ENCODE results near the gene DDX6.
"Not testable (repeated sequence)": the region's sequence is repeated elsewhere in the genome, so short reads cannot be mapped to it uniquely, and the experiment has no call there.

DDX6 gene

DNA sequence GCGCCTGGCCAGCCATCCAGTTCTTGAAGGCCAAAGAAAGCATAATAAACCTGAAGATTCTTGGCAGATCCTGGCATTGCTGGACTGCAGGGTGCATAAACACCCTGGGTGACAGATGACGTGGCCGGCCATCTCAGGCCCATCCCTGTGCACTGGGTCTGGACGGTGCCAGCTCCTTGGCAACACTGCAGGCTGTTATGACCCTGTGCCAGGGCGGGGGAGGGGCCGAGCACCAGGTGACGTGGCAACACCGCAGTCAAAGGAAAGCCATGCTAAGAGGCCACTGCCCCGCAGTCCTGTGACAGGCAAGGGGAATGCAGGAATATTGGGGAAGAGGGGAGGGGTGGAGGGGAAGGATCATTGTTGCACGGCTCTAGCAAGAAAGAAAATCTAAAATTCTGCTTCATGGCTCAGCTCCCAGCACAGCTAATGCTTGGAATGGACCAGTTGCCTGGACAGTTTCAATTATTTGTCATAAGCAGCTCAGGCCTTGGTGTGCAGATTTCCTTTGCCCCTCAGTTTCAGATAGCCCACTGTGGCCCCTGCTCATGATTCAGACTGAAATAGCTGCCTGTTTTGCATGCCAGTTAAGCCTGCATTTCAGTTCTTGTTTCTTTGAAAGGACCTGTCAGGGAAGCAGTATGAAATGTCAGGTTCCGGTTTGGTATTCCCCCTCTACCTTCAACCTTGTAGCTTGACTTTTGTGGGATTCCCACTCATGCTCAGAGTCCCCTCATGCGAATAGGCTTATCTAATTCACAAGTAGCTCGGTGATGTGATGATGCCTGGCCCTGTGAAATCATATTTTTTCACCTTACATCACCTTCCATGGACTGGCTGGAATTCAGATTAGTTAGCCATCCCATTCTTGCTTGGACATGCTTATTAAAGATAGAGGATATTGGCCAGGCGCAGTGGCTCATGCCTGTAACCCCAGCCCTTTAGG, 29.7 kb upstream of the DDX6 start:
- no peaks in the 10 kb centered on the region for H3K36me3 ChIP-seq (ENCODE audit: control insufficient read depth in 4 of 4, insufficient read depth in 4 of 4, low read length in 3 of 4)
- WGBS (ENCODE audit: insufficient coverage), result 88% methylated on average over 12 of the region's 14 CpGs
- peak; percentile 22 to 53 (median 25) for DNase-seq
- H3K27ac ChIP-seq (ENCODE audit: insufficient read depth in 1 of 2, low read depth in 1 of 2, low read length in 2 of 2, poor library complexity in 1 of 2, severe bottlenecking in 2 of 2), result no peak overlapping the region
- no peaks in the 10 kb centered on the region for H3K9me3 ChIP-seq (ENCODE audit: control extremely low read depth in 1 of 5, control insufficient read depth in 4 of 5, insufficient read depth in 2 of 5, low read depth in 1 of 5, low read length in 4 of 5)
- POLR2A ChIA-PET, result interaction anchor here (0.6 kb wide), 1 partner anchor 29 kb away, joined by 3 read pairs; no protein-coding TSS in a partner anchor
- no peak overlapping the region for H3K4me3 ChIP-seq (ENCODE audit: control insufficient read depth in 1 of 7, extremely low read depth in 1 of 7, insufficient read depth in 4 of 7, low read depth in 2 of 7, low read length in 6 of 7)
- CTCF ChIA-PET, result interaction anchor here (1.1 kb wide), 1 partner anchor 11 kb away, joined by 3 read pairs; no protein-coding TSS in a partner anchor
- peaks cover 0 to 6% (median 0%) of the 10 kb centered on the region in 4 experiments for H3K4me1 ChIP-seq (ENCODE audit: control extremely low read depth in 1 of 4, control insufficient read depth in 4 of 4, insufficient read depth in 4 of 4, low read length in 3 of 4)
- no peaks in the 10 kb centered on the region for H3K27me3 ChIP-seq (replicated peaks in 2 of 5; ENCODE audit: control insufficient read depth in 4 of 5, insufficient read depth in 5 of 5, low read length in 4 of 5)

DNA sequence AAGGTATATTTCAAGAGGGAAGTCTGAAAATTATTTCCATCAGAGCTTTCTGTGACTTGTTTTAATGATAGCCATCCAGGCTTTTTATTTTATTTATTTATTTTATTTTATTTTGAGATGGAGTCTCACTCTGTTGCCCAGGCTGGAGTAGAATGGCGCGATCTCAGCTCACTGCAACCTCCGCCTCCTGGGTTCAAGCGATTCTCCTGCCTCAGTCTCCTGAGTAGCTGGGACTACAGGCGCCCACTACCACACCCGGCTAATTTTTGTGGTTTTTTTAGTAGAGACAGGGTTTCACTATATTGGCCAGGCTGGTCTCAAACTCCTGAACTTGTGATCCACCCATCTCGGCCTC, 29.0 kb upstream of the DDX6 start:
- H3K4me1 ChIP-seq (ENCODE audit: control extremely low read depth in 1 of 4, control insufficient read depth in 4 of 4, insufficient read depth in 4 of 4, low read length in 3 of 4); H3K36me3 ChIP-seq (ENCODE audit: control insufficient read depth in 4 of 4, insufficient read depth in 4 of 4, low read length in 3 of 4); H3K27me3 ChIP-seq (replicated peaks in 2 of 5; ENCODE audit: control insufficient read depth in 4 of 5, insufficient read depth in 5 of 5, low read length in 4 of 5); H3K27ac ChIP-seq (ENCODE audit: insufficient read depth in 1 of 2, low read depth in 1 of 2, low read length in 2 of 2, poor library complexity in 1 of 2, severe bottlenecking in 2 of 2); POLR2A ChIA-PET; H3K4me3 ChIP-seq (ENCODE audit: control insufficient read depth in 1 of 7, extremely low read depth in 1 of 7, insufficient read depth in 4 of 7, low read depth in 2 of 7, low read length in 6 of 7); DNase-seq; H3K9me3 ChIP-seq (ENCODE audit: control extremely low read depth in 1 of 5, control insufficient read depth in 4 of 5, insufficient read depth in 2 of 5, low read depth in 1 of 5, low read length in 4 of 5): not testable (repeated sequence)
- WGBS (ENCODE audit: insufficient coverage), result 100% methylated on average over 6 of the region's 7 CpGs
- CTCF ChIA-PET, result interaction anchor here (1.1 kb wide), 1 partner anchor 12 kb away, joined by 3 read pairs; no protein-coding TSS in a partner anchor

DNA sequence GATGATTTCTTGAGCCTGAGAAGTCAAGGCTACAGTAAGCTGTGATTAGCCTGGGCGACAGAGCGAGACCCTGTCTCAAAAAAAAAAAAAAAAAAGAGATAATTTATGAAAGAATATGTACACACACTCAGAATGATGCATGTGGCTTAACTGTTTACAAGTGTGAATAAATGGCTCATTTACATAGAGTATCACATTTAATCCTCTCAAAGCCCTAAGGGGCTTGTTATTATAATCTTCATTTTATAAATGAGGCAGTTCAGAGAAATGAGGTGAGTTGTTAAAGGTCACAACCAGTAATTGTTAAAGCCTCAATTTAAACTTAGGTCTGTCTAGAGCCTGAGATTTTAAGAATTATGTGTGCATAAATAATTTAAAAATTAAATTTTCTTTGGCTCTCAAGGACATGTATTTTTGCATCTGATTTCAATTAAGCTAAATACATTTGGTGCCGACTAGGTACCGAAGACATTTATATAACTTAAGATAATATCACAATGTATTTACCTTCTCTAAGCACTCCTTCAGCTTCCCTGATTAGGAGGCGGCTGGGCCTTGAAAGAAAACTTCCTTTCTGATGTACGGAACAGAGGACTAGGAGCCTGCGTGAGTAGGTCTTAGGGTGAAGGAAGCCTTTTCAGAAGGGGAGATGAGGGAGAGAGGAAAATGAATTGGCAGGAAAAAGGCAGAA, 28.5 kb upstream of the DDX6 start:
- Histone ChIP-seq H3K4me3 (ENCODE audit: control insufficient read depth in 1 of 7, extremely low read depth in 1 of 7, insufficient read depth in 4 of 7, low read depth in 2 of 7, low read length in 6 of 7) (no peak overlapping the region), H3K36me3 (ENCODE audit: control insufficient read depth in 4 of 4, insufficient read depth in 4 of 4, low read length in 3 of 4) (no peaks in the 10 kb centered on the region)
- 92% methylated on average over 4 of the region's 7 CpGs for WGBS (ENCODE audit: insufficient coverage)

DNA sequence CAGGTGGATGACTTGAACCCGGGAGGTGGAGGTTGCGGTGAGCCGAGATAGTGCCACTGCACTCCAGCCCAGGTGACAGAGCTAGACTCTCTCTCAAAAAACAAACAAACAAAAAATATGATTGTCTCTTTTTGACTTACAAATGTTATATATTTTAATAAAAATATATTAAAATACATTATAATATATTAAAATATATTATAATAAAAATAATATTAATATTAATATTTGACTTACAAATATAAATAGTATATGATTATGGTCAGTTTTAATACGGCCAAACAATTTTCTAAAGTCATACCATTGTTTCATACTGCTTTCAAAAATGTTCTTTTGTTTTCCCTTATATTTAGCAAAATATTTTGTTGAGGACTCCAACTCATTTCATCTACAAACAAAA, 27.2 kb upstream of the DDX6 start:
- Histone ChIP-seq H3K4me3 (ENCODE audit: control insufficient read depth in 1 of 7, extremely low read depth in 1 of 7, insufficient read depth in 4 of 7, low read depth in 2 of 7, low read length in 6 of 7) (no peak overlapping the region), H3K27me3 (replicated peaks in 2 of 5; ENCODE audit: control insufficient read depth in 4 of 5, insufficient read depth in 5 of 5, low read length in 4 of 5) (no peaks in the 10 kb centered on the region), H3K9me3 (ENCODE audit: control extremely low read depth in 1 of 5, control insufficient read depth in 4 of 5, insufficient read depth in 2 of 5, low read depth in 1 of 5, low read length in 4 of 5) (no peaks in the 10 kb centered on the region), H3K36me3 (ENCODE audit: control insufficient read depth in 4 of 4, insufficient read depth in 4 of 4, low read length in 3 of 4) (no peaks in the 10 kb centered on the region), H3K27ac (ENCODE audit: insufficient read depth in 1 of 2, low read depth in 1 of 2, low read length in 2 of 2, poor library complexity in 1 of 2, severe bottlenecking in 2 of 2) (no peak overlapping the region), H3K4me1 (ENCODE audit: control extremely low read depth in 1 of 4, control insufficient read depth in 4 of 4, insufficient read depth in 4 of 4, low read length in 3 of 4) (peaks cover 0 to 6% (median 0%) of the 10 kb centered on the region in 4 experiments)
- no CpG with 5 or more reads among the region's 4 CpGs for WGBS (ENCODE audit: insufficient coverage)
- ChIA-PET POLR2A (no interaction called here), CTCF (interaction anchor here (1.3 kb wide), 1 partner anchor 10 kb away, joined by 3 read pairs; no protein-coding TSS in a partner anchor)
- DNase-seq, result no peak

More for the DNA sequence above, 28.5 kb upstream of the DDX6 start:
- CTCF ChIA-PET, result interaction anchor here (0.6 to 0.8 kb wide), 2 partner anchors 9 to 1263 kb away, joined by 3 to 5 read pairs; no protein-coding TSS in a partner anchor
- POLR2A ChIA-PET, result no interaction called here
- Histone ChIP-seq H3K27ac (ENCODE audit: insufficient read depth in 1 of 2, low read depth in 1 of 2, low read length in 2 of 2, poor library complexity in 1 of 2, severe bottlenecking in 2 of 2) (no peak overlapping the region), H3K9me3 (ENCODE audit: control extremely low read depth in 1 of 5, control insufficient read depth in 4 of 5, insufficient read depth in 2 of 5, low read depth in 1 of 5, low read length in 4 of 5) (no peaks in the 10 kb centered on the region), H3K27me3 (replicated peaks in 2 of 5; ENCODE audit: control insufficient read depth in 4 of 5, insufficient read depth in 5 of 5, low read length in 4 of 5) (no peaks in the 10 kb centered on the region), H3K4me1 (ENCODE audit: control extremely low read depth in 1 of 4, control insufficient read depth in 4 of 4, insufficient read depth in 4 of 4, low read length in 3 of 4) (peaks cover 0 to 6% (median 0%) of the 10 kb centered on the region in 4 experiments)
- DNase-seq, result no peak

DNA sequence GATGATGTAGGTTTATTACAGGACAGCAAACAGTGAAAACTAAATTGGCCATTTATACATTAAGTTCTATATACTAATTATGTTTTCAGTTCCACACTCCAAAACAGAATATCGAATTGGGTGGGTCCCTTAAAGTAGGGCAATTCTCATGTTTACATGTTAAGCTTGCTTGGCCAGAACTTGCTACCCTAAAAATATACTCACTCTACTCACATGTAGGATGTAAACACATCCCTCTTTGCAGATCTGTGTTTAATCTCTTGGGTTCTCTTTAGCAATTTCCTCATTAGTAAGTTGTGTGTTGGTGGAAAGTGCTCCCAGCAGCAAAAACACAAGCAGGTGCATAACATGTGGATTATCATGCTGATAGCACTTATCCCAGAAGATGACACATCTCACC, 22.6 kb upstream of the DDX6 start:
- Histone ChIP-seq H3K27me3 (replicated peaks in 2 of 5; ENCODE audit: control insufficient read depth in 4 of 5, insufficient read depth in 5 of 5, low read length in 4 of 5) (no peaks in the 10 kb centered on the region), H3K4me3 (ENCODE audit: control insufficient read depth in 1 of 7, extremely low read depth in 1 of 7, insufficient read depth in 4 of 7, low read depth in 2 of 7, low read length in 6 of 7) (no peak overlapping the region), H3K9me3 (ENCODE audit: control extremely low read depth in 1 of 5, control insufficient read depth in 4 of 5, insufficient read depth in 2 of 5, low read depth in 1 of 5, low read length in 4 of 5) (no peaks in the 10 kb centered on the region), H3K4me1 (ENCODE audit: control extremely low read depth in 1 of 4, control insufficient read depth in 4 of 4, insufficient read depth in 4 of 4, low read length in 3 of 4) (no peaks in the 10 kb centered on the region), H3K36me3 (ENCODE audit: control insufficient read depth in 4 of 4, insufficient read depth in 4 of 4, low read length in 3 of 4) (no peaks in the 10 kb centered on the region), H3K27ac (ENCODE audit: insufficient read depth in 1 of 2, low read depth in 1 of 2, low read length in 2 of 2, poor library complexity in 1 of 2, severe bottlenecking in 2 of 2) (no peak overlapping the region)
- WGBS (ENCODE audit: insufficient coverage), result no CpG with 5 or more reads among the region's 1 CpG
- ChIA-PET CTCF (interaction anchor here (1.6 to 1.7 kb wide), 2 partner anchors 18 to 38 kb away, joined by 3 to 4 read pairs; no protein-coding TSS in a partner anchor), POLR2A (no interaction called here)
- no peak for DNase-seq

DNA sequence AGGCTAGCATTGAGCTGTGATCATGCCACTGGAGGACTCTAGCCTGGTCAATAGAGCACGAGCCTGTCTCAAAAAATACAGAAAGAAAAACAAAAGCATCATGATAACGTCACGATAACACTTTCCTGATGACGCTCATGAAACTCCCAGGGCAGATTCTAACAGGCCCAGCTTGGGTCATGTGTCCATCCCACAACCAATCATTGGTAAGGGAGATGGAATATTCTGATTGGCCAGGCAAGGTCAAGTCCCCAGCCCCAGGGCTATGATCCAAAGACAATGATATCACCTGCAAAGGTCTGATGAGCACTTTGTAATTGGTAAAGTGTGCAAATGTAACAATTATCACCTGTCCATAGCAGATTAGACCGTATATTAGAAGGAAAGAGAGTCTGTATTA, 21.5 kb upstream of the DDX6 start:
- 100% methylated on average over 1 of the region's 5 CpGs for WGBS (ENCODE audit: insufficient coverage)
- Histone ChIP-seq H3K27me3 (replicated peaks in 2 of 5; ENCODE audit: control insufficient read depth in 4 of 5, insufficient read depth in 5 of 5, low read length in 4 of 5) (no peaks in the 10 kb centered on the region), H3K4me1 (ENCODE audit: control extremely low read depth in 1 of 4, control insufficient read depth in 4 of 4, insufficient read depth in 4 of 4, low read length in 3 of 4) (no peaks in the 10 kb centered on the region), H3K36me3 (ENCODE audit: control insufficient read depth in 4 of 4, insufficient read depth in 4 of 4, low read length in 3 of 4) (no peaks in the 10 kb centered on the region), H3K4me3 (ENCODE audit: control insufficient read depth in 1 of 7, extremely low read depth in 1 of 7, insufficient read depth in 4 of 7, low read depth in 2 of 7, low read length in 6 of 7) (no peak overlapping the region), H3K27ac (ENCODE audit: insufficient read depth in 1 of 2, low read depth in 1 of 2, low read length in 2 of 2, poor library complexity in 1 of 2, severe bottlenecking in 2 of 2) (no peak overlapping the region), H3K9me3 (ENCODE audit: control extremely low read depth in 1 of 5, control insufficient read depth in 4 of 5, insufficient read depth in 2 of 5, low read depth in 1 of 5, low read length in 4 of 5) (no peaks in the 10 kb centered on the region)
- CTCF ChIA-PET, result interaction anchor here (1.6 kb wide), 1 partner anchor 39 kb away, joined by 3 read pairs; no protein-coding TSS in a partner anchor
- POLR2A ChIA-PET, result no interaction called here
- no peak for DNase-seq
